Liver (tissue), 3 donors: ENCODE measurements around the gene ZSCAN31.

Experiments
- JUND ChIP-seq, 2 donors: IDR thresholded peaks; 2 replicates each; pipeline ENCODE4 v1.6.1; 2016; ENCODE audit warnings: antibody characterized with exemption in 2 of 2
- TAF1 ChIP-seq: conservative IDR thresholded peaks from 2 replicates; pipeline ENCODE4 v1.6.1; 2016; ENCODE audit warnings: antibody characterized with exemption, mild to moderate bottlenecking
- TF ChIP-seq, protein P1 (sequence below): fragments of 150-350 bp; IDR thresholded peaks from 2 replicates; pipeline ENCODE4 v1.5.1; 2017; ENCODE audit warnings: improper control_type of control experiment, low read depth, low read length; ENCODE audit not compliant: missing input control
- TF ChIP-seq, protein P2 (sequence below): IDR thresholded peaks from 2 replicates; pipeline ENCODE4 v1.6.1; 2016; ENCODE audit warnings: antibody characterized with exemption, mild to moderate bottlenecking
- TF ChIP-seq, protein P3 (sequence below): IDR thresholded peaks from 2 replicates; pipeline ENCODE4 v1.6.1; 2016; ENCODE audit warnings: antibody characterized with exemption
- TF ChIP-seq, protein P4 (sequence below): IDR thresholded peaks from 2 replicates; pipeline ENCODE4 v1.6.1; 2016; ENCODE audit warnings: antibody characterized with exemption
- donor health status: healthy.
- donor health status: healthy.

DNA sequence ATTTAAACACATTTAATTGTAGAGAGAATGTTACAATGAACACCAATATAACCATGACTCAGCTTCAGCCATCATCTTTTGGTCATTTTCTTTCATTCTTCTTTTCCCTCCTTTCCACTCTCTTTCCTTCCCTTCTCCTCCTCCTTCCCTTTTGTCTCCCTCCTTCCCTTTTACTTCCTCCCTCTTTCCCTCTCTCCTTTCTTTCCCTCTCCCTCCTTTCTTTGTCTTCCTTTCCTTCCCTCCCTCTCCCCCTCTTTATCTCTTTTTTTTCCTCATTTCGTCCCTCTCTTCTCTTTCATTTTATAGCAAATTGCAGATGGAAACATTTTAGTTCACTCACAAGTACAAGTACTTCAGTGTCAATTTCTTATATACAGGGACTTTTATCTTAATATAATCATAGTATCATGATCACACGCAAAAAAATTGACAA is 15.6 kb upstream of the ZSCAN31 start:
- TF ChIP-seq, protein P1, sequence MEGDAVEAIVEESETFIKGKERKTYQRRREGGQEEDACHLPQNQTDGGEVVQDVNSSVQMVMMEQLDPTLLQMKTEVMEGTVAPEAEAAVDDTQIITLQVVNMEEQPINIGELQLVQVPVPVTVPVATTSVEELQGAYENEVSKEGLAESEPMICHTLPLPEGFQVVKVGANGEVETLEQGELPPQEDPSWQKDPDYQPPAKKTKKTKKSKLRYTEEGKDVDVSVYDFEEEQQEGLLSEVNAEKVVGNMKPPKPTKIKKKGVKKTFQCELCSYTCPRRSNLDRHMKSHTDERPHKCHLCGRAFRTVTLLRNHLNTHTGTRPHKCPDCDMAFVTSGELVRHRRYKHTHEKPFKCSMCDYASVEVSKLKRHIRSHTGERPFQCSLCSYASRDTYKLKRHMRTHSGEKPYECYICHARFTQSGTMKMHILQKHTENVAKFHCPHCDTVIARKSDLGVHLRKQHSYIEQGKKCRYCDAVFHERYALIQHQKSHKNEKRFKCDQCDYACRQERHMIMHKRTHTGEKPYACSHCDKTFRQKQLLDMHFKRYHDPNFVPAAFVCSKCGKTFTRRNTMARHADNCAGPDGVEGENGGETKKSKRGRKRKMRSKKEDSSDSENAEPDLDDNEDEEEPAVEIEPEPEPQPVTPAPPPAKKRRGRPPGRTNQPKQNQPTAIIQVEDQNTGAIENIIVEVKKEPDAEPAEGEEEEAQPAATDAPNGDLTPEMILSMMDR, result no peak
- TF ChIP-seq, protein P2, sequence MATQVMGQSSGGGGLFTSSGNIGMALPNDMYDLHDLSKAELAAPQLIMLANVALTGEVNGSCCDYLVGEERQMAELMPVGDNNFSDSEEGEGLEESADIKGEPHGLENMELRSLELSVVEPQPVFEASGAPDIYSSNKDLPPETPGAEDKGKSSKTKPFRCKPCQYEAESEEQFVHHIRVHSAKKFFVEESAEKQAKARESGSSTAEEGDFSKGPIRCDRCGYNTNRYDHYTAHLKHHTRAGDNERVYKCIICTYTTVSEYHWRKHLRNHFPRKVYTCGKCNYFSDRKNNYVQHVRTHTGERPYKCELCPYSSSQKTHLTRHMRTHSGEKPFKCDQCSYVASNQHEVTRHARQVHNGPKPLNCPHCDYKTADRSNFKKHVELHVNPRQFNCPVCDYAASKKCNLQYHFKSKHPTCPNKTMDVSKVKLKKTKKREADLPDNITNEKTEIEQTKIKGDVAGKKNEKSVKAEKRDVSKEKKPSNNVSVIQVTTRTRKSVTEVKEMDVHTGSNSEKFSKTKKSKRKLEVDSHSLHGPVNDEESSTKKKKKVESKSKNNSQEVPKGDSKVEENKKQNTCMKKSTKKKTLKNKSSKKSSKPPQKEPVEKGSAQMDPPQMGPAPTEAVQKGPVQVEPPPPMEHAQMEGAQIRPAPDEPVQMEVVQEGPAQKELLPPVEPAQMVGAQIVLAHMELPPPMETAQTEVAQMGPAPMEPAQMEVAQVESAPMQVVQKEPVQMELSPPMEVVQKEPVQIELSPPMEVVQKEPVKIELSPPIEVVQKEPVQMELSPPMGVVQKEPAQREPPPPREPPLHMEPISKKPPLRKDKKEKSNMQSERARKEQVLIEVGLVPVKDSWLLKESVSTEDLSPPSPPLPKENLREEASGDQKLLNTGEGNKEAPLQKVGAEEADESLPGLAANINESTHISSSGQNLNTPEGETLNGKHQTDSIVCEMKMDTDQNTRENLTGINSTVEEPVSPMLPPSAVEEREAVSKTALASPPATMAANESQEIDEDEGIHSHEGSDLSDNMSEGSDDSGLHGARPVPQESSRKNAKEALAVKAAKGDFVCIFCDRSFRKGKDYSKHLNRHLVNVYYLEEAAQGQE, result no peak
- TF ChIP-seq, protein P3, sequence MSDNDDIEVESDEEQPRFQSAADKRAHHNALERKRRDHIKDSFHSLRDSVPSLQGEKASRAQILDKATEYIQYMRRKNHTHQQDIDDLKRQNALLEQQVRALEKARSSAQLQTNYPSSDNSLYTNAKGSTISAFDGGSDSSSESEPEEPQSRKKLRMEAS, result no peak
- TF ChIP-seq JUND (IDR thresholded peaks at IDR 0.05) (no peak), TAF1 (no peak)
- TF ChIP-seq, protein P4, sequence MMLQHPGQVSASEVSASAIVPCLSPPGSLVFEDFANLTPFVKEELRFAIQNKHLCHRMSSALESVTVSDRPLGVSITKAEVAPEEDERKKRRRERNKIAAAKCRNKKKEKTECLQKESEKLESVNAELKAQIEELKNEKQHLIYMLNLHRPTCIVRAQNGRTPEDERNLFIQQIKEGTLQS, result no peak
